Fibroblast of lung (primary cell): ENCODE results near the gene NRG4.

Experiments
- CTCF ChIP-seq, 2 donors: IDR thresholded peaks in 1 of 2; conservative IDR thresholded peaks in 1 of 2; 1 replicate in 1 of 2; 2 replicates in 1 of 2; pipeline ENCODE4 v1.5.1; 2011 to 2012; ENCODE audit warnings: low read length in 2 of 2, control low read depth in 1 of 2, inconsistent platforms in 1 of 2, low read depth in 1 of 2, mild to moderate bottlenecking in 1 of 2
- EZH2 ChIP-seq: IDR thresholded peaks from 2 replicates; pipeline ENCODE4 v1.5.1; 2012; ENCODE audit warnings: low read length, control low read depth, mild to moderate bottlenecking; ENCODE audit errors: missing control alignments

- TF ChIP-seq CTCF (conservative IDR thresholded peaks at IDR 0.05 in 1 of 2, IDR thresholded peaks at IDR 0.05 in 1 of 2; ENCODE audit: low read depth in 1 of 2, low read length in 2 of 2) (no peak), EZH2 (no peak)
Measured at GRCh38 chr15:76006136-76006778, 6.0 kb downstream of the NRG4 start.
